NCI-H2227 (cell line): Measurements from ENCODE around the gene ELAVL2.

Source experiments
- DNase-seq: peaks from one replicate; lab custom pipeline; 2025; ENCODE audit not compliant: unreplicated experiment; lab: John Stamatoyannopoulos, UW

Gene ELAVL2

DNA sequence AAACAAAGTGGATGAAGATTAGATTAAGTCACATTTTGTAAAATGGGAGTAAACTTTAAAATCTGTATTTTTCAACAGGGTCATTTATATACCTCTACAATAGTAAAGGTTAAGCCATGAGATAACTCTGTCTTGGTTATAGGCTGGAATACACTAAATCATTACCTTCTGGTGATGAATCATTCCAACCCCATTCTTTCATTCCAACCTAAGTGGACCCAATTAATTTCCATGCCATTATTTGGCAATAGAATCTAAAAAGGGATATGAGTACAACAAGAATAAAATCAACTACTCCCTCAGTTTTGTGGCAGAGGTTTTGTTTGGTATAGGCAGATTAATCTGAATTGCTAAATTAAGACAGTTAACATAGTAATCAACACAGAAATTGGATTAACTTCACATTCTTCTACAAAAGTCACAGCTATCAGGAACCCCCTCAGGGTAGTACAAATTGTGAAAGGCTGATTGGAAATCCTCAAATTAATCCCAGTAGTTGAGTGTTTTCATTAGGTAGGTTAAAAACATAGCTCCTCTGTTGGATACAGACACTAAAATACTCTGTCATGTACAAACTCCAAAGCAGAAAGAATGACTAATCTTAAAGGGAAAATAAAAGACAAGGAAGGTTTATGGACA, 54.2 kb downstream of the ELAVL2 start:
- DNase-seq, result no peak

GRCh38 chr9:23769307-23769935, 56.6 kb downstream of the ELAVL2 start:
- DNase-seq, result no peak

GRCh38 chr9:23768861-23769260, 57.2 kb downstream of the ELAVL2 start:
- no peak for DNase-seq

- no peak for DNase-seq
These were observed 59.4 kb downstream of the ELAVL2 start for GRCh38 chr9:23766613-23767012.

DNA sequence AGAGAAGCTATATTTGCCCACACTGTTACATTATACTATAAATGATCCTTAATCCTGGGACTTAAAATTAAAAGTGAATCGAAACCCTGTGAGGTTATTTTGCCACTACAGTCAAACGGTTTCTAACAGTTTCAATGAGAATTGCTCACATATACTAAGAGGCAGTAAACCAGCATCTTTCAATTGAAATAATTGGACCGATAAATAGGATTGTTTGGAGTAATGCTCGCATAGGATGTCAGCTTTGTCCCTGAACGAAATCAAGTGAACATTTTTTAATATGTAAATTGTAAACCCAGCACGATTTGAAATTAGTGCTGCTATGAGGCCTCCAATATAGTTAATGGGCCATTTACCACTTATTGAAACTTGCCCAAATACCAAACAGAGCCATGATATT, 60.5 kb downstream of the ELAVL2 start:
- DNase-seq, result no peak

DNA sequence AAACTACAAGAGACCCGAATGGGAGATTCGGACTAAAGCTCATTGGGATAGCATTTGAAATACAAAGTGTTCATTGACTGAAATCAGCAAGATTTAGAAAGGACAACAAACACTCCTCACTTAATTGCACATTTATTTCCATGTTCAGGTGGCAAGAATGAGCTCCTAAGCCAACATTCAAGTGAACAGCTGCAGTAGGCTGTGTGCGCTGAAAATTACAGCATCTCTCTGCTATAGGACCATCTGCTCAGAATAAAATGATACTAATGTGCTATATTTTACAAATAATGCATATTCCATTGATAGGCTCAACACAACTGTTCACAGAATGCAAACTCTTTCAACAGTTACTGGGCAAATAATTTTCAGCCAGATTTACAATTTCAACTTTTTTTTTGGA, 61.8 kb downstream of the ELAVL2 start:
- no peak for DNase-seq

- DNase-seq, result no peak
These were observed 71.5 kb downstream of the ELAVL2 start for GRCh38 chr9:23754551-23754950.

GRCh38 chr9:23752859-23753258, 73.2 kb downstream of the ELAVL2 start:
- no peak for DNase-seq

GRCh38 chr9:23751633-23752032, 74.4 kb downstream of the ELAVL2 start:
- DNase-seq, result no peak

GRCh38 chr9:23750808-23751207, 75.2 kb downstream of the ELAVL2 start:
- no peak for DNase-seq

- no peak for DNase-seq
These were observed 78.7 kb downstream of the ELAVL2 start for GRCh38 chr9:23747088-23748075.

DNA sequence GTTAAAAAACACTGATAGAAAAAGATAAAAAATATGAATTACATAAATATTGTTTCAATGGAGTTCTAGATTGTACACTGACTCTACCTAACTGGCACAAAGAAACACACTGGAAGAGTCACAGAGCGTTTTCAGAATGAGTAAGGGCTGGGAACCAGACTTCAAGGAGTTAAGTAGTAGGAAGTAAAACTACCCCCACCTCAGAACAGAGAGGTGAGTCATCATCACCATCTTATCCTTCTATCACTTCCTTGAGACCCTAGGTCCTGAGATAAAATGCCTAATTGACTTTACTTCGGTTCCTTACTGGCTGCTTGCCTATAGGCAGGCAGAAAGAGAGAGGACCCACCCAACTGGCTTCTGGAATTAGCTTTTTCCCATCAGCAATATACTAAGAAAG, 79.7 kb downstream of the ELAVL2 start:
- no peak for DNase-seq

DNA sequence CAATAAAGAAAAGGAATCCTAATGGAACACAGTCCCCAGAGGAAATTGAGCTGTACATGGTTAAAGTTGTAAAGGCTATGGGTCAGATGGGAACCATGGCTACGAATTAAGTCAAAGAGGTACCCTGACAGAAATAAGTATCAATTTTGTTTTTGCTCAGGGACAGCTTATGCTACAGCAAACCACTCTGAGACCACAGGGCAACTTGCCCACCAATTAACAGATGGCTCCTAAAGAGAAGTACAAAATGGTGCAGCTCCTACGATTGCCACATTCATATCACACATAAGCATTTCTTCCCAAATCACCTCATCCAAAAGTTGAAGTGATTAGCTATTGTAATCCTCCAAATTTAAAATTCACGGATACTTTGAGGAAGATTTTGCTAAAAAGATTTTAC, 83.0 kb downstream of the ELAVL2 start:
- DNase-seq, result no peak

- no peak for DNase-seq
These were observed 84.7 kb downstream of the ELAVL2 start for GRCh38 chr9:23741351-23741750.

DNA sequence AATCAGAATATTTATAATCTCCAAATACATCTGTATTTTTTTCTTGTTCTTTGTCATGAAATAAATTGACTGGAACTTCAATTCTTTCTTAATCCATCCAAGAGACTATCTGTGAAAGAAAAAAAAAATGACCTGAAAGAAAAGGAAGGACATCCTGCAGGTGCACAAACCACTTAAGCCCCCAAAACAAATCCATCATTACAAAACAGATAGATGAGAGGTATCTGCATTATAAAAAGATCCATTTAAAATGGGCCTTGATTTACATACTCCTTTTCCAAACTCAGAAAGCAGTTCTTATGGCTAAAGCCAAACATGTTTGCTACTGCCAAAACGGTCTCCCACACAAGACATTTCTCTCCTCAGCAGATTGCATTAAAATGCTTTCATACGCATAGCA, 85.5 kb downstream of the ELAVL2 start:
- no peak for DNase-seq

DNA sequence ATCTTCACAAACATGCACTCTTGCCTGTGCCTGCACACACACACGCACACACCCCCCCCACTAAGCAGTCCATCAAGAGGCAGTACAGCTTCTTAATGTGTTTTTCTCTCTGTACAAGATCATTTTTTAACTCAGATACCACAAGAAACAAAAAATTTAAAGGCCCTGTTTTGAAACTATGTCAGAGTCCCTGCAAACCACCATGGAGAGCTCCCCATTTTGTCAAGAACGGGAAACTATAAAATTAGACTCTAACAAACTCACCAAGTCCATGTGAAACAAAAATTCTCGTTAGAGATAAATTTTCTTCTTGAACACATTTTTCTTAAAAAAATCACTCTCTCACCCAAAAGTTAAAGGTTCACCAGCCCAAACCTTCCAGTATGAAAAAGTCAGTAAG, 86.3 kb downstream of the ELAVL2 start:
- DNase-seq, result no peak

- no peak for DNase-seq
These were observed 89.7 kb downstream of the ELAVL2 start for GRCh38 chr9:23736293-23736692.

DNA sequence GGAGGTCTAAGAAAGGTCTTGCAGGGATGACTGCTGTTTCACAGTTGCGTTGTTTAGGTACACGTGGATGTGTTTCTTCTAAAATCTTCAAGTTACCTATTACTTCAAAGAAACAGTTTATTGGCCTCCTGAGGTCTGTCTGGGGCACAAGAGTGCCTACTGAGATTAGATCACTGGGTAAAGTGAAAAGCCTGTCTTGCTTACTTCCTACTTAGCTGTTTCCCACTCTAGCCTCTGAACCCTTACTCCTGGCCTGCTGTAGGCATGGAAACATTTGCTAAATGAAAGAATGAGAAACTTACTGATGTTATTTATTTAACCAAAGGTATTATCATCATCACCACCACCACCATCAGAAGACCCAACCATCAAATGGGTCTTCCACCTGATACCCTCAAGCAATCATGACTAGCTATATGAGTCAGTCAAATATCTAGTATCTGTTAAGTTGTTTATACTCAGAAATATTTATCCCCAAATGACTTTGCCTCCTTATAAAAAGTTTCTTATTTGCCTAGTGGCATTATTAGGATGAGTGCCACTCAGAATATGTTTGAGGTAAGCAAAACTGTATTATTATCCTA, 92.5 kb downstream of the ELAVL2 start:
- no peak for DNase-seq

DNA sequence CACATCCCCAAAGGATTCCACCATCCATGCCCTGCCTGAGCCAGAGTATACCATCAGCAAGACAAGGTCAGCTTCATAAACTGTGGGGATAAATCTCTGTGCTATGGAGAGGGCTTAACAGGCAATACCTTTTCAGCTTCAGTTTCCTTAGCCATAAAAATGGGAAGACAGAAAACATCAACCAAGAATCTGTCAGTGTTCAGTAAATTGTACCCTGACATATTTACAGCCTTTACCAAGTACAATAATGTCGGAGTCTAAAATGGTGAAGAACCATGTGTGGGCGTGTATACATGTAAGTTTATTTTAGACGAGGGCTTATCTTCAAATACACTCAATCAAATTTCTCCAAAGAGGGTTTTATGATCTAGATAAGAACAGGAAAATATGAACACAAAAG, 94.7 kb downstream of the ELAVL2 start:
- DNase-seq, result no peak

DNA sequence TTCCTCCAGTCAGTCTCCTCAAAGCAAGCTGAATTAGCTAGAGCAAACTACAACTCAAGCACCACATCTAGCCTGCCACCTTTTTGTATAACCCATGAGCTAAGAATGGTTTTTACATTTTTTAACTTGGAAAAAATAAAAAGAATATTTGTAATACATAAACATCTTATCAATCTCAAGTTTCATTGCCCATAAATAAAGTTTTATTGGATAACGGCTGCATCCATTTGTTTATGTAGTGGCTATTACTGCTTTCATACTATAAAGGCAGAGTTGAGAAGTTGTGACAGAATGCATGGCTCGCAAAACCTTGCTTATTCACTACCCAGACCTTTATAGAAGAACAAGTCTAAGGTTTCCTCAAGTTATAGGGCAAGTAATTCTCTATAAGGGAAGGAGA, 95.7 kb downstream of the ELAVL2 start:
- DNase-seq, result no peak

DNA sequence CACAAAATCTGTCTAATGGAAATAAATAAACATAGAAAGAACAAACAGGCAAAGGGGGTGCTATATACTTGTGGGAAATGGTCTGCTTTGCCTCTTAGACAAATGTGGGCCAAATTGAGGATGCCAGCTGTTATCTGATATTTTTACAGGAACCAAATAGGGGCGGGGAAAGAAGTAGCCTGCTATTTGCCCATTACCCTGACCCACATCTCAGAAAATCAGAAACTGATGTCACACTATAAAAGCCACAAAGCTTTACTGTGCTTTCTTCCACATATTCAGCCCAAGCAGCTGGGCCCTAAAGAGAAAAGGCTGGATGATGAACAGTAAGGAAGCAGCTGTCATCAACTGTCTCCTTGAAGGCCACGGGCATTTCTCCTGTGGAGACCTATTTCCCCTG, 97.3 kb downstream of the ELAVL2 start:
- no peak for DNase-seq
